ENCODE results near the gene SLC66A3. TPM values are rescaled to one million over a fixed set of nuclear protein-coding genes. Genes with fewer than 3 reads are reported as not detected.

The SLC66A3 gene
- total and polyA plus RNA-seq, 7 donors = 3.9 to 6.7 (median 5.0) TPM

- Histone ChIP-seq H3K27me3 (ENCODE audit: insufficient read depth in 3 of 3, low read length in 2 of 3) (peaks cover 0 to 7% (median 0%) of the 10 kb centered on the region in 3 donors), H3K36me3 (ENCODE audit: insufficient read depth in 1 of 2, low read depth in 1 of 2) (no peaks in the 10 kb centered on the region), H3K4me1 (peaks cover 18% of the 10 kb centered on the region), H3K27ac (no peak overlapping the region), H3K4me3 (peak overlapping the region; percentile 63), H3K9me3 (no peaks in the 10 kb centered on the region)
- WGBS, 3 donors = 8 to 16% (median 14%) methylated on average over 24 to 25 of the region's 25 CpGs
- TF ChIP-seq CTCF (IDR thresholded peaks at IDR 0.05) = no peak
- intact Hi-C loops (cut with DNase I) = loop anchor here (2.0 to 10.0 kb wide), 6 partner anchors 23 to 451 kb away; no protein-coding TSS in a partner anchor
- peak; percentile 25 to 55 (median 44) for ATAC-seq
- peak in 1 of 2 donors; percentile 58 for DNase-seq
Measured at GRCh38 chr2:11133238-11133935, 21.9 kb upstream of the SLC66A3 start.

GRCh38 chr2:11133936-11134320, 21.3 kb upstream of the SLC66A3 start:
- Histone ChIP-seq H3K4me3 (peak overlapping the region; percentile 63), H3K27ac (no peak overlapping the region), H3K27me3 (ENCODE audit: insufficient read depth in 3 of 3, low read length in 2 of 3) (peaks cover 0 to 7% (median 0%) of the 10 kb centered on the region in 3 donors), H3K4me1 (peaks cover 18% of the 10 kb centered on the region), H3K9me3 (no peaks in the 10 kb centered on the region), H3K36me3 (ENCODE audit: insufficient read depth in 1 of 2, low read depth in 1 of 2) (no peaks in the 10 kb centered on the region)
- intact Hi-C loops (cut with DNase I) = loop anchor here (2.0 to 10.0 kb wide), 6 partner anchors 23 to 451 kb away; no protein-coding TSS in a partner anchor
- WGBS, 3 donors = 45 to 47% (median 46%) methylated on average over 8 of the region's 8 CpGs
- DNase-seq = no peak
- ATAC-seq = no peak
- TF ChIP-seq CTCF (IDR thresholded peaks at IDR 0.05) = no peak

- Histone ChIP-seq H3K27me3 (ENCODE audit: insufficient read depth in 3 of 3, low read length in 2 of 3) (peaks cover 0 to 7% (median 0%) of the 10 kb centered on the region in 3 donors), H3K36me3 (ENCODE audit: insufficient read depth in 1 of 2, low read depth in 1 of 2) (no peaks in the 10 kb centered on the region), H3K4me3 (no peak overlapping the region), H3K4me1 (peaks cover 18% of the 10 kb centered on the region), H3K9me3 (no peaks in the 10 kb centered on the region), H3K27ac (no peak overlapping the region)
- ATAC-seq = no peak
- 56 to 67% (median 58%) methylated on average over 5 of the region's 5 CpGs for WGBS, 3 donors
- no peak for TF ChIP-seq CTCF (IDR thresholded peaks at IDR 0.05)
- intact Hi-C loops (cut with DNase I) = loop anchor here (5.0 to 10.0 kb wide), 3 partner anchors 50 to 450 kb away; no protein-coding TSS in a partner anchor
- DNase-seq = peak in 1 of 2 donors; percentile 44
Measured at GRCh38 chr2:11134349-11134748, 20.9 kb upstream of the SLC66A3 start.

GRCh38 chr2:11140492-11140891, 14.8 kb upstream of the SLC66A3 start:
- no peak overlapping the region for H3K27ac ChIP-seq
- H3K4me1 ChIP-seq = no peaks in the 10 kb centered on the region
- no peak for TF ChIP-seq CTCF (IDR thresholded peaks at IDR 0.05)
- H3K36me3 ChIP-seq (ENCODE audit: insufficient read depth in 1 of 2, low read depth in 1 of 2) = no peaks in the 10 kb centered on the region
- no peaks in the 10 kb centered on the region for H3K9me3 ChIP-seq
- ATAC-seq (no peak), DNase-seq (no peak)
- intact Hi-C loops (cut with DNase I) = no loop called here
- WGBS, 3 donors = 65 to 68% (median 65%) methylated on average over 4 of the region's 4 CpGs
- peaks cover 0 to 14% (median 0%) of the 10 kb centered on the region in 3 donors for H3K27me3 ChIP-seq (ENCODE audit: insufficient read depth in 3 of 3, low read length in 2 of 3)
- no peak overlapping the region for H3K4me3 ChIP-seq
